H1 (cell line): ENCODE measurements around the gene INAVA. TPM values are rescaled to one million over a fixed set of nuclear protein-coding genes. Genes with fewer than 3 reads are reported as not detected.

ENCODE experiments used
- BRCA1 ChIP-seq: IDR thresholded peaks from 2 replicates; pipeline ENCODE4 v1.6.1; 2012; ENCODE audit warnings: low read depth, low read length, improper control_type of control experiment
- SAP30 ChIP-seq: fragments of 300-600 bp; sonication (generic); IDR thresholded peaks from 2 replicates; pipeline ENCODE4 v1.7.1; 2012; ENCODE audit warnings: low read length, moderate library complexity, mild to moderate bottlenecking, inconsistent platforms; ENCODE audit not compliant: insufficient read depth, insufficient replicate concordance
- TAF1 ChIP-seq: IDR thresholded peaks from 2 replicates; pipeline ENCODE4 v1.6.1; 2011; ENCODE audit warnings: mild to moderate bottlenecking, low read depth, low read length
- ZNF274 ChIP-seq: IDR thresholded peaks from 2 replicates; pipeline ENCODE4 v1.7.0; 2012; ENCODE audit warnings: low read length, borderline replicate concordance; ENCODE audit errors: extremely low read depth
- polyA plus RNA-seq, 7 experiments: library from polyadenylated mRNA; depleted of rRNA in 3 of 7; stranded (reverse) in 5 of 7; unstranded in 2 of 7; fragments of >200 nt in 5 of 7; fragments of 200-250 nt in 2 of 7; gene quantifications; 1 replicate in 5 of 7; 2 replicates in 1 of 7; 4 replicates in 1 of 7; pipeline versions ENCODE4 v1.2.1 to v1.2.3, GENCODE V29; 2011 to 2013; ENCODE audit warnings: missing spikeins in 2 of 7, mixed read lengths in 2 of 7
- total RNA-seq: library from RNA; stranded (reverse); fragmentation: NEBNext Ultra II Directional; extraction: Animal tissue kit (Norgen Biotek cat#: 25700); gene quantifications from 2 replicates; pipeline ENCODE4 v1.2.1, GENCODE V29; 2021
- TF ChIP-seq, protein P1 (sequence below), 3 experiments: IDR thresholded peaks; 1 replicate in 2 of 3; 2 replicates in 1 of 3; pipeline versions ENCODE4 v1.5.1 to v1.6.1; 2011; ENCODE audit warnings: low read length in 3 of 3, mild to moderate bottlenecking in 3 of 3, inconsistent platforms in 2 of 3, low read depth in 1 of 3, moderate library complexity in 1 of 3; ENCODE audit not compliant: insufficient read depth in 1 of 3; ENCODE audit errors: control extremely low read depth in 1 of 3
- TF ChIP-seq, protein P2 (sequence below): IDR thresholded peaks from 2 replicates; pipeline ENCODE4 v1.6.1; 2011; ENCODE audit warnings: low read depth, mild to moderate bottlenecking, low read length; ENCODE audit not compliant: insufficient read depth
- TF ChIP-seq, protein P3 (sequence below): IDR thresholded peaks from 2 replicates; pipeline ENCODE4 v1.6.1; 2012; ENCODE audit warnings: inconsistent platforms

The INAVA gene
- total and polyA plus RNA-seq, 2 of the 8 experiments (the other 6 are each of a cell fraction or from before 2014, with no cell fraction given): 46.8 to 49.3 TPM

DNA sequence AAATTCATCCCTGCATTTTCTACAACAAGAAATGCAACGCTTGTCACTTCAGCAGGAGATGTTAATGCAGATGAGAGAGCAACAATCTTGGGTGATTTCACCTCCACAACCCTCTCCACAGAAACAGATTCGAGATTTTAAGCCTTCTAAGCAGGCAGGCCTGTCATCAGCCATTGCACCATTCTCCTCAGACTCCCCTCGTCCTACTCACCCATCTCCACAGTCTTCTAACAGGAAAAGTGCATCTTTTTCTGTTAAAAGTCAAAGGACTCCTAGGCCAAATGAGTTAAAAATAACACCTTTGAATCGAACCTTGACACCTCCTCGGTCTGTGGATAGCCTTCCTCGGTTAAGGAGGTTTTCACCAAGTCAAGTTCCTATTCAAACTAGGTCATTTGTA lies 45.3 kb upstream of the INAVA start (continued):
- TF ChIP-seq, protein P1, sequence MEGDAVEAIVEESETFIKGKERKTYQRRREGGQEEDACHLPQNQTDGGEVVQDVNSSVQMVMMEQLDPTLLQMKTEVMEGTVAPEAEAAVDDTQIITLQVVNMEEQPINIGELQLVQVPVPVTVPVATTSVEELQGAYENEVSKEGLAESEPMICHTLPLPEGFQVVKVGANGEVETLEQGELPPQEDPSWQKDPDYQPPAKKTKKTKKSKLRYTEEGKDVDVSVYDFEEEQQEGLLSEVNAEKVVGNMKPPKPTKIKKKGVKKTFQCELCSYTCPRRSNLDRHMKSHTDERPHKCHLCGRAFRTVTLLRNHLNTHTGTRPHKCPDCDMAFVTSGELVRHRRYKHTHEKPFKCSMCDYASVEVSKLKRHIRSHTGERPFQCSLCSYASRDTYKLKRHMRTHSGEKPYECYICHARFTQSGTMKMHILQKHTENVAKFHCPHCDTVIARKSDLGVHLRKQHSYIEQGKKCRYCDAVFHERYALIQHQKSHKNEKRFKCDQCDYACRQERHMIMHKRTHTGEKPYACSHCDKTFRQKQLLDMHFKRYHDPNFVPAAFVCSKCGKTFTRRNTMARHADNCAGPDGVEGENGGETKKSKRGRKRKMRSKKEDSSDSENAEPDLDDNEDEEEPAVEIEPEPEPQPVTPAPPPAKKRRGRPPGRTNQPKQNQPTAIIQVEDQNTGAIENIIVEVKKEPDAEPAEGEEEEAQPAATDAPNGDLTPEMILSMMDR (IDR thresholded peaks at IDR 0.05; ENCODE audit: control extremely low read depth in 1 of 3, insufficient read depth in 1 of 3, low read depth in 1 of 3, low read length in 3 of 3): no peak
- no peak for TF ChIP-seq BRCA1
- TF ChIP-seq, protein P2, sequence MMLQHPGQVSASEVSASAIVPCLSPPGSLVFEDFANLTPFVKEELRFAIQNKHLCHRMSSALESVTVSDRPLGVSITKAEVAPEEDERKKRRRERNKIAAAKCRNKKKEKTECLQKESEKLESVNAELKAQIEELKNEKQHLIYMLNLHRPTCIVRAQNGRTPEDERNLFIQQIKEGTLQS: no peak
- TF ChIP-seq, protein P3, sequence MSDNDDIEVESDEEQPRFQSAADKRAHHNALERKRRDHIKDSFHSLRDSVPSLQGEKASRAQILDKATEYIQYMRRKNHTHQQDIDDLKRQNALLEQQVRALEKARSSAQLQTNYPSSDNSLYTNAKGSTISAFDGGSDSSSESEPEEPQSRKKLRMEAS: no peak
- no peak for TF ChIP-seq ZNF274
- TF ChIP-seq SAP30: no peak
- TF ChIP-seq TAF1: no peak
